KOPT-K1 (cell line): Measurements from ENCODE around the gene LMNA.

Experiments
- H3K27ac ChIP-seq: fragments of 200-600 bp; sonication (generic); 2 replicates; pipeline ENCODE4 v1.5.1; 2016; ENCODE audit warnings: antibody characterized with exemption, mild to moderate bottlenecking, low read depth, low read length; ENCODE audit not compliant: poor library complexity, severe bottlenecking
- H3K36me3 ChIP-seq: fragments of 200-600 bp; sonication (generic); 2 replicates; pipeline ENCODE4 v1.5.1; 2017; ENCODE audit warnings: antibody characterized with exemption, mild to moderate bottlenecking, low read length, moderate library complexity; ENCODE audit not compliant: insufficient read depth
- H3K9me3 ChIP-seq: fragments of 200-600 bp; sonication (generic); 2 replicates; pipeline ENCODE4 v1.5.1; 2017; ENCODE audit warnings: antibody characterized with exemption, low read length, mild to moderate bottlenecking; ENCODE audit not compliant: insufficient read depth, poor library complexity, severe bottlenecking

Gene LMNA

GRCh38 chr1:156095906-156096508, 18.5 kb upstream of the LMNA start:
- Histone ChIP-seq H3K36me3 (no peaks in the 10 kb centered on the region), H3K27ac (no peak overlapping the region), H3K9me3 (no peaks in the 10 kb centered on the region)

- no peaks in the 10 kb centered on the region for H3K36me3 ChIP-seq
- no peak overlapping the region for H3K27ac ChIP-seq
- H3K9me3 ChIP-seq: no peaks in the 10 kb centered on the region
Observed at GRCh38 chr1:156096640-156097391, 17.7 kb upstream of the LMNA start.

DNA sequence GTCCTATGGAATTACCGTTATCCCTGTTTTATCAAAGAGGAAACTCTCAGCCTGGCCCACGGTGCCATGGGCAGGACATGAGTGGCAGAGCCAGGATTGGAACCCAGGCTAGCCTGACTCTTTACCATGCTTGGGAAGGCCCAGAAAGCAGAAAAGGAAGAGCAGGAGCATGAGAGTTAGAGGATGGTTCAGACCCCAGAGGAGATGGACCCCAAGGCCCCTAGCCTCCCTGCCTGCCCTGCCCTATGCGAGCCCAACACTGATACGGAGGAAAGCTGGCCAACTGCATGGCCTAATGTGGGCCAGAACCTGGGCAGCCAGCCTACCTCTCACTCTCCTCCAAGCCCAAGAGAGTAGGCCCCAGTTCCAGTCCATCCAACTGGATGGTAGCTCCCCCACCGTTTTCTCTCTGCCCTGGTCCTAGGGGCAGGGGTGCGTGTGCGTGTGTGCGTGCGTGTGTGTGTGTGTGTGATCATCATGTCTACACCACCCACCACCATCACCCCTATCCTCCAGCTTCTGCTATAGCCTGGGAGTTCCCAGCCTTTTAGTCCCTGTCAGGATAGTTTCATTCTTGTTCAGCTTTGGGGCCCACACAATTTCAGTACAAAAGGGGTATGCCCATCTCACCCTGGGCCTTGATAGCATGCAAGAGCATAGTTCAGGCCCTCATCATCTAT, 16.9 kb upstream of the LMNA start:
- H3K9me3 ChIP-seq: no peaks in the 10 kb centered on the region
- no peaks in the 10 kb centered on the region for H3K36me3 ChIP-seq
- no peak overlapping the region for H3K27ac ChIP-seq

DNA sequence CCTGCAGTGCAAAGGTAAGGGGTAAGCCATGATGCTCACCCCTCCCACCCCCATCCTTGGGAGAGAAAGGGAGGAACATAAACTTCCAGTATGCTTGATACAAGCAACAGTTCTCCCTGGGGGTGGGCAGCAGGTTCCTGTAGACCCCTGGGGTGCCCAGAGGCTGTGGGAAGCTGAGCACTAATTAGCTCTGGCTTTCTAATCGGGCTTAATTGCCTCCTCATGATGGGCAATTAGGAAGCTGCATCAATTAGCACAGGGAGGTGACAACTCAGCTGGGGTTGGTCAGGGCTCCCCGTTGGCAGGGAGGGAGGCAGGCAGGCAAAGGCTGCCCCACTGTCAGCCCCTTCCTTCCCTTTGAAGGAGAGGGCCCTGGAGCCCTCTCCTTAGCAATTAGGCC, 15.7 kb upstream of the LMNA start:
- H3K27ac ChIP-seq: no peak overlapping the region
- no peaks in the 10 kb centered on the region for H3K36me3 ChIP-seq
- no peaks in the 10 kb centered on the region for H3K9me3 ChIP-seq

DNA sequence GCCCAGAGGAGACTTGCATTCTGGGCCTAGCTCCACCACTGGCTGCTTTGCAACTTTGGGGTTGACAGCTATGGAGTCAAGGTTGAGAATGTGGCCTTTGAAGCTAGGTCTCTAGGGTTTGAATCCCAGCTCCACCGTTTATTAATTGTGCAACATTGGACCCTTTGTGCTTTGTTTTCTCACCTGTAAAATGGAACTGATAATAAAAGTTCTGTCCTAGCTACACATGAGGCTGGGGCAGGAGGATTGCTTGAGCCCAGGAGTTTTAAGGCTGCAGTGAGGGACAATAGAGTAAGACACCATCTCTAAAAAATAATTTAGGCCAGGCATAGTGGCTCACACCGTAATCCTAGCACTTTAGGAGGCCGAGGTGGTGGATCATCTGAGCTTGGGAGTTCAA, 15.2 kb upstream of the LMNA start:
- Histone ChIP-seq H3K27ac (no peak overlapping the region), H3K9me3 (no peaks in the 10 kb centered on the region), H3K36me3 (no peaks in the 10 kb centered on the region)

DNA sequence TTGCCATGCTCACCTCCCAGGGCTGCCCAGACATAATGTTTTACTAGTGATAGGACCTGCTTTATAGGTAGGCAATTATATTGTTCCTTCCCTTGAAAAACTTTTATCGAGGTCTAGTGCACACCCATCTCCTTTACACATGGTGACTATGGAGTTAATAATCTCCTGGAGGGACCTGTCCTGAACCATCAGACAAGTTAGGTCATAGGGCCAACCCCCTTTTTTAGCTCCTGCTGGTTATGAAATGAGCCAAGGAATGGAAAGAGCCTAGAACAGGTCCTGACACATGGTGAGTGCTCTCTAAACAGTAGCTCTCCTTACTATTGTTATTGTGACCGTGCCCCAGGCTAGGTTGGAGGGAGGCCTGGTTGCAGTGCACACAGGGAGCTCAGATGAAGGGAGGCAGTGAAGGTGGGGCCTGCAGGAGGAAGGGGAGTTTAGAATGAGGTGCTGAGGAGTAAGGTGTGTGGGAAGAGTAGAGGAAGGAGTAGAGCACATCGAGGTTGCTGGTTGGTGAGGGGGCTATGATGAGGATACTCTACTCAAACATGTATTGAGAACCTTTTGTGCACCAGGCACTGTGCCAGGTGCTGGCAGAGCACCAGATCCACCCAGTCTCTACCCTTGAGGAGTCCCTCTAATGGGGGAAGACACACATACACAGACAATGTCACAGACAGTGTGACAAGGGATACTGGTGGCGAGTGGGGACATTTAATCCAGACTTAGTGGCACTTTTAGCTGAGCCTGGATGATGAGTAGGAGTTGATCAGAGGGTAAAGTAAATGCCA, 14.1 kb upstream of the LMNA start:
- Histone ChIP-seq H3K27ac (no peak overlapping the region), H3K36me3 (no peaks in the 10 kb centered on the region), H3K9me3 (no peaks in the 10 kb centered on the region)

DNA sequence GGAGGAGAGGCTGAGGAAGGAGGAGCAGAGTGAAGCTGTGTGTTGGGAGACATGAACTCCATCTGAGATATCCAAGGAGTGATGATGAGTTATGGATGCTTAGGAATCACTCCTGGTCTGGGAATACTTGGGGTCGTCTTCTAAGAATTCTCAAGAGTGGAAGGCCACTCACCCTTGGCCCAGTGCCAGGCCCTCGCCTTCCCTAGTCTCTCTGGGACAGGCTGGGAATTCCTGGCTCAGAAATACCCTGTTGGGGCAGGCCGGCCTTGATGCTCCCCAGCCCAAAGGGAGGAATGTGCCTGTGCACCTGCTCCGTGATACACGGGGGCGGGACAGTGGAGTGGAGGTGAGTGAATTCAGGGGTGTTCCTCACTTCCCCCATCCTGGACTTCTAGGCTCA, 12.6 kb upstream of the LMNA start:
- Histone ChIP-seq H3K36me3 (no peaks in the 10 kb centered on the region), H3K27ac (no peak overlapping the region), H3K9me3 (no peaks in the 10 kb centered on the region)

DNA sequence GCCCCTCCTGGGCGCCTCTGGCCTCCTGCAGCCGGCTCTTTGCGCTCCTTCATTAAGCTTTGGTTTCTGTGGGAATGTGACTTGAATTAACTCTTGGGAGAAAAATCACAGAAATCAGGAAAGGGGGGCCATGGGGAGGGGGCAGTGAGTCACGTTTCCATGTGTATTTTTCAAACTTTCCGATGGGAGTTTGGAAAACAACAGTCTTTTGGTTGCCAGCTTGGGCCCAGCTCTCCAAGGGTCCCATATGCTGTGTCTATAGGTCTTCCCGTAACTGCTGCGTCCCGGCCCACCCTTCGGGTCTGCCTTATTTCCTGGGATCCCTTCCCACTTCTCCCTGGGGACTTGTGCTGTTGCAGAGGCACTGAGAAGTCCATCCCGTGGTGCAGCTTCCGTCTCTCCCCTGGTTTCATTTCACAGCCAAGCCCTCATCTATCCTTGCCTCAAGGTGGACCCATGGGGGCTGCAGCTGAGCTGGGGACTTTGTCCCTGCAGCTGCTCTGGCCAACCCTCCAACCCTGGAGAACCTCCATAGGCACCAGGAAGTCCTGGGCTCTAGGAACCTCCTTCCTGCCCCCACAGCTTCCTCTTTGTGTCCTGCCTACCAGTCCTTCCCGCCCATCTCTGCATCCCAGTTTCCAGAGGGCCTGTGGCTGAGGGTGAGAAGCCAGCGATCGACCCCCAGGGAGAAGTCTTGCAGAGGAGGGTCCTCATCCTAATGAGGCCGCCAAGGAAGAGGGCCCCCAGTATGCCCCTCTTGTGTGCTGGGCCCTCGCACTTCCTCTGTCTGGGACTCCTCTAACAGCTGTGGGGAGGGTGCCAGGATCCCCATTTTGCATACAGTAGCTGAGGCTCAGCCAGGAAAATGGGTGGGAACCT, 11.6 kb upstream of the LMNA start:
- Histone ChIP-seq H3K9me3 (no peaks in the 10 kb centered on the region), H3K36me3 (no peaks in the 10 kb centered on the region), H3K27ac (no peak overlapping the region)

GRCh38 chr1:156103521-156103947, 11.0 kb upstream of the LMNA start:
- H3K36me3 ChIP-seq: no peaks in the 10 kb centered on the region
- H3K27ac ChIP-seq: no peak overlapping the region
- H3K9me3 ChIP-seq: no peaks in the 10 kb centered on the region

- no peaks in the 10 kb centered on the region for H3K9me3 ChIP-seq
- H3K36me3 ChIP-seq: no peaks in the 10 kb centered on the region
- no peak overlapping the region for H3K27ac ChIP-seq
Observed at GRCh38 chr1:156104065-156104810, 10.3 kb upstream of the LMNA start.

DNA sequence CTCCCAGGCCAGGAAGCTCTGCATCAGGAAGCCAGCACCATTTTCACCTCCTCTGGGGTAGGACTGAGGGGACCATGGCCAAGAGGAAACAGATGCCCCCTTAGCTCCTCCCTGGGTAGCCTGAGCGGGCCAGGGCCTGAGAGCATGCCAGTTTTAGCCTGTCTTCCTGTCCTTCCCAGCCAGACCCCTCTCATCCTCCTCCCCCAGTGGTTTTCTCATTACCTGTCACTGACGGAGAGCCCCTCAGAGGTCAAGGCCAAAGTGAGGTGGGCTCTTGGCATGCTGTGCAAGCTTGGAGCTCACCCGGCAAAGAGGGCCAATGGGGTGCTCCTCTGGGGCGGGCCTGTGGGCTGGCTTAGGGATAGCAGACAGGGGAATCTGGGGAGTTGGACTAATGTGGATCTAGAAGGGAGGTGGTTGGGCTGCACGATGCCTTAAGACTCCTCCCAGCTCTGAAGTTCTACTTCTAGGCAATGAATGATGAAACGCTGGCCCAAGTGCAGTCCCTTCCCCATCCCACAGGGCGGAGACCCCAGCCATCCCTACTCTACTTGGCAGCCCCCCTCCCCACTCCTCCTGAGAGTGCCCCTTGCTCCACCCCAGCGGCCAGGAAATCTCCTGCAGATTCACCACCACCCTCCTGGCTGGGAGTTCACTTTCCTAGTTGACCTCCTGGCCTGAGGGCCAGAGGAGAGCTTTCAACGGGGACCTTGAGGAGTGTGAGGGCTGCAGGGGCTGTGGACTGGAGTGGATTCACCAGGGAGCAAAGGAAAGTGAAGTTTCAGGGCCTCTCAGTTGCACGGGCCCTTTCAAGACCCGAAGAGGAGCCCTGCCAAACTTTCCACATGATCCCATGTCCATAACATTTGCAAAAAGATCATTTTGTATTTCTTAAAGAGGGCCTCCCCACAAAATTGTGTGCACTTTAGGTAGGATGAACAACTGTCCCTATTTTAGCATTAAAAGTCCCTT, 9.4 kb upstream of the LMNA start:
- H3K9me3 ChIP-seq: no peaks in the 10 kb centered on the region
- no peaks in the 10 kb centered on the region for H3K36me3 ChIP-seq
- H3K27ac ChIP-seq: no peak overlapping the region

DNA sequence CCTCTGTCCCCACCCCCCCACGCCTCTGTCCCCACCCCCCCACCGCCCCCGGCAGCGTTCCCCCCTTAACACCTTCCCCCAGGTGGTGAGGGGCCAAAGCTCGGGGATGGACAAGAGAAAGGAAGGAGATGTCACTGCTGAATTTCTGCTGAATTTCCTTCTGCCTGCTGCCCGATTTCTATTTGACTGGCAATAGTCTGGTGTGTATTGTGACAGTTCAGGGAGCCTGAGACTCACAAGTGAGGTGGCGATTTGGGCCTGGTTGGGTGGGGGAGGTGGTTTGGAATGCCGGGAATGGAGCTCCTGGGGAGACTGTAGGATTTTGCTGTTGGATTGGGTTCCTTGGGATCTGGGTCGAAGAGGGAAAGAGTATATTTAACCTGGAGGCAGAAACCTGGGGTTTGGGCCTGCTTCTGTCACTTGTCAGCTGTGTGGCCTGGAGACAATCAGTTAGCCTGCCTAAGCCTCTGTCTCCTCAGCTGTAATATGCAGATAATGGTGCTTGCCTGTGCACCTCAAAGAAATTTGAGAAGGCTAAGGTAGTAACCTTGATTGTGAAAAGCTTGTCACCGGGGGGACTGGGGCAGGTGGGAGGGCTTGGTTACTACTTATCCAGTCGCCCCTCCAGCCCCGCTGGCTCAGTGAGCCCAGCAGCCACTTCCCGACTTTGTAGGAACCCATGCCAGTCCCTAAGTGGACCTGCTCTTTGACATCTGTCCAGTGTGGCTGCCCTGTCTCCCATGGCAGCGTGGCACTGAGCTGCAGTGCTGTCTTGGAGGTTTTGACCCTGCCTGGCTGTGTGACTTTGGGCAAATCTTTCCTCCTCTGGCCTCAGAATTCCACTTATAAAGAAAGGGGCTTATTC, 7.7 kb upstream of the LMNA start:
- Histone ChIP-seq H3K27ac (no peak overlapping the region), H3K36me3 (no peaks in the 10 kb centered on the region), H3K9me3 (no peaks in the 10 kb centered on the region)
